ENCODE measurements around the gene JCHAIN.

JCHAIN gene

DNA sequence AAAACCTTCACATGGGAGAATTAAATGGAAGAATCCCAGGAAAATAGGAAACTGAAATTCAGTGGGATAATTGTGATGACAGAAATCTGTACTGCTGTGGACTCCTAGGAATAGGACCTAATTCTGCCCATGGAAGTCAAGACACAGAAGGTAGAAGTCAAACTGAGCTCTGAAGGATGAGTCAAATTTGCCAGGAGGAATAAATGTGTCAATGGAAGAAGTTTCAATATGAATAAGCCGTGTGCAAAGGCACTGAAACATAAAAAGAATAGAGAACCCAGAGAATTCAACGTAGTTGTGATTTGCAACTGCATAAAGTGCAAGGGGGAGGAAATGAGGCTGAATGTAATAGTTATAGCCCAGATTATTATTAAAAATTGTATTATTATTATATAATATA, 26.1 kb downstream of the JCHAIN start:
- DNase-seq: no peak

- DNase-seq: no peak
Observed at GRCh38 chr4:70637239-70637913, 28.9 kb downstream of the JCHAIN start.

DNA sequence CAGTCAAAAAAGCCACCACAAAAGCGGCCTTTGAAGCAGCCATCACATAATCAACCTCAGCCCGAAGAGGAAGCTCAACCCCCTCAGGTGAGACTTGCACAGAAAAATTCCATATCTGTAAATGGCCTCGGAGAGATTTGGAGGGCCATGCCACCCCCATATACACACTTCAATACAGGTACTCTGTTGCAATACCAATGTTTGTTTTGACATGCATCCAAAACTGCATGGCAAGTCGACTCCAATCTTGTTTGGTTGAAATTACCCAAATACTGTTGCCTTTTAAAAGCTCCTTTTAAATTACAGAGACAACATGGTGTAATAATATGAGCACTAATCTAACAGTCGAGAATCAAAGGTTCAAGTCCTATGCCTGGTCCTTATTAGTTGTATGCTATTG, 31.8 kb downstream of the JCHAIN start:
- DNase-seq: no peak

- no peak for DNase-seq
Observed at GRCh38 chr4:70632028-70632427, 34.3 kb downstream of the JCHAIN start.

DNA sequence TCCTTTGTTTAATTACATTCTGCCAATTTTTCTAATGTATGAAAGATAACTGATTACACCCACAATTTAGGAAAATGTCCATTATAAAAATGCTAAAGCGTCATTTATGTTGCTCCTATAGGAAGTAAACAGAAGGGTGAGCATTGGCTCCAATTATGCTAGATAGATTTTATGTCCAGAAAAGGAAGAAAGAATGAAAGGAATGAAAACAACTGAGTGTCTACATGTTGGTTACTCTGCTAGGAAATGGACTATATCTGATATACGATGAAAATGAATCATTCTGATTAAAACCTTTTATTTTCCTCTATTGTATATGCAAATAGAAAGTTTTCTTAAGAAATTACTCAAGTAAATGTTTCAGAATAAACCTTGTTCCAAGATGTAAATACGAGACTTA, 36.1 kb downstream of the JCHAIN start:
- no peak for DNase-seq

DNA sequence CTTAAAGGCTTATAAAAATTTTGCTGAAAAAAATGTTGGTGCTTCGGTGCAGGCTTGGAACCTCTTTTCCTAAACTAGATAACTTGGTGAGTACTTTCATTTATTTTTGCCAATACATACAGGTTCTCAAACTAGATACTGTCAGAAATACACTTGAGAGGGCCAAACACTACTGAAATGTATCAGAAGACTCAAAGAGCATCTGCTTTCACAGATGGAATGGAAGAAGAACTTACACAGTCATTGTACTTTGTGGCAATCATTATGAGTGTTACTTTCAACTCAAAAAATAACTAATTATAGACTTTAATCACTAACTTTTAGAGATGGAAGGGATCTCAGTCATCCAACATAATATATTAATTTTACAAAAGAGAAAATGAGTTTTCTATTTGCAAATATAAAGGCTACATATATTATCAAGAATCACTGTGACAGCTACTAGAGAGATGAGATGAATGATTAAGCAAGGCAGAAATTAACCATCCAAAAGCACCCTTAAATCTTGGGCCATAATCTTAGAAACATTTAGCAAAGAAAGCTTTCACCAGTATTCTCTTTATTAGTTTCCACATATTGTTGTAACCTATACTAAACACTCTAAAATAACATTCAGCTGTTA, 36.7 kb downstream of the JCHAIN start:
- no peak for DNase-seq

DNA sequence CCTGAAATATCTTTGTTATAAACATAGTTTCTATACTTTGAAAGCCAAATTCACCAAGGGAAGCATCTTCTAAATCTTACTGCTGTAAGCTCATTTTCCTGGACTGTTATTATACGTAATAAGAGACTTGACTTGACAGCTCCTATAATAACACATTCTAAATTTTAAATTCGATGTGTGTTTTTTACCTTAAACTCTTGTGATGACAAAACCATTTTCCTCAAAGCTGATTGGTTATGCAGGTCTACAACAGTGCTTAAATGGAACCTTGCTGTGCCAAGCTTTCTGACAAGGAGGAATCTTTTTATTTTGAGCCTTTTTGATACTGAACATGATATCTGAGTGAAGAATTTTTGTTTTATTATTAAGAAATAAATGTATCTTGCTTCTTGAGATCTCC, 37.9 kb downstream of the JCHAIN start, which contains the start of gene ENAM:
ENAM (plus strand) TSS at position 301 of the 400 bp plus-strand sequence. CDS start 757 bp downstream, outside the sequence.
- no peak for DNase-seq

DNA sequence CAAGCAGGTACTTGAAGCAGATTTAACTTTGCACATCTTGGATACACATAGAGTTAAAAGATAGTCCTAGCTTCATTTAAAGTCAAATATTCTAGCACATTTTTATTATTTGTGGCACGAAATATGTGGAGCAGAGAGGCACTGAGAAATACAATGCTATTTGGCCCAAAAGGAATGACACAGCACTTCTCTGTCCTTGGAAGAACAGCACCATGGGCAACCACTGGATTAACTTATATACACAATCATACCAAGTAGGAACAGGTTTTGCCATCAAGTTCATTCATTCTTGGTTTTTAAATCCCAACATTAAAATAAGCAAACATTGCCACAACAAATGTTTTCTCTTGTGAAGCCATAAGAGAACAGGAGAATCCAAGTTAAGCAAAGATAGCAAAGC, 38.7 kb downstream of the JCHAIN start:
- no peak for DNase-seq

- no peak for DNase-seq
Observed at GRCh38 chr4:70624226-70624793, 42.0 kb downstream of the JCHAIN start.

GRCh38 chr4:70623323-70623722, 43.0 kb downstream of the JCHAIN start:
- DNase-seq: no peak

DNA sequence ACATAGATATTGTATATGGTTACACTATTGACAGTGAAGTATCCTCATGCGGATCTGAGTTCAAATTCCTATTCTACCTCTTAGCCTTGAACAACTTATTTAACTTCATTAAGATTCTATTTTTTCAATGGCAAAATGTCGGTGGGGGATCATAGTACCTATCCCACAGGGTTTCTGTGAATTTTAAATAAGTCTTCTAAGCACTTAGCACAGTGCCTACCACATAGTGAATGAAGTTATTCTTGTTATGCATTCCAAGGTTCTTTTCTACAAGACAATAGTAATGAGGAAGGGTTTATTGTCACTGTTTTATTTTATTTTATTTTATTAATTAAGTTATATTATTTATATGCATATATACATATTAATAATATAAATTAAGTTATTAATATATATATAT, 46.5 kb downstream of the JCHAIN start:
- DNase-seq: no peak

- DNase-seq: no peak
Observed at GRCh38 chr4:70619288-70619687, 47.0 kb downstream of the JCHAIN start.

GRCh38 chr4:70614184-70614555, 52.1 kb downstream of the JCHAIN start:
- no peak for DNase-seq

- no peak for DNase-seq
Observed at GRCh38 chr4:70613306-70614183, 52.8 kb downstream of the JCHAIN start.

GRCh38 chr4:70608324-70608723, 58.0 kb downstream of the JCHAIN start:
- no peak for DNase-seq

DNA sequence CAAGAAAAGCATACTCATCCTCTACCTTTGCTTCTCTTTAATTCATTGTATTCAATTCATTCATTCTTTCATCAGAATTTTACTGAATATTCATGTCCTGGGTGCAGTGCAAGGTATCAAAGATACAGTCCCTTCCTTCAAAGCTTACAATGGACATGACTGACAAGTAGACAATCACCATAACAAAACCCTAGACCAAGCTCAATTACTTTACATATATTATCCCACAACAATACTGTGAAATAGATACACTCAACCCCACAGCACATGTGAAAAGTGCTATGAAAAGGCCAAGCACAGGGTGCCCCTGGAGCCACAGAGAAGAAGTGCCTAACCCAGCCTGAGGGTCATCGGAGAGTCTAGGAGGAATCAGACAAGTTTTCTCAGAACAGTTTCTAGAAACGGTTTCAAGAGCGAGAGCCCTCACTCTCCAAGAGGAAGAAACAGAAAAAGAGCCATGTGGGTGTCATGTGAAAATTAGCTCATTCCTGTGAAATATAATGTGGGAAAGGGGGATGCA, 58.9 kb downstream of the JCHAIN start:
- no peak for DNase-seq

- no peak for DNase-seq
Observed at GRCh38 chr4:70606459-70606858, 59.8 kb downstream of the JCHAIN start.

All from hypothalamus (tissue), 51 donors.